ENCODE measurements around the gene USP22. TPM values are rescaled to one million over a fixed set of nuclear protein-coding genes. Genes with fewer than 3 reads are reported as not detected.
A peak's percentile ranks its signal among the peaks of the same experiment; 100 is the strongest.
"Not testable (repeated sequence)": the region's sequence is repeated elsewhere in the genome, so short reads cannot be mapped to it uniquely, and the experiment has no call there.

The USP22 gene
- total RNA-seq, result 100 to 1,000 TPM in 3 of 4 donors, 10 to 100 TPM in 1; 74.7 to 113 (median 106) TPM

DNA sequence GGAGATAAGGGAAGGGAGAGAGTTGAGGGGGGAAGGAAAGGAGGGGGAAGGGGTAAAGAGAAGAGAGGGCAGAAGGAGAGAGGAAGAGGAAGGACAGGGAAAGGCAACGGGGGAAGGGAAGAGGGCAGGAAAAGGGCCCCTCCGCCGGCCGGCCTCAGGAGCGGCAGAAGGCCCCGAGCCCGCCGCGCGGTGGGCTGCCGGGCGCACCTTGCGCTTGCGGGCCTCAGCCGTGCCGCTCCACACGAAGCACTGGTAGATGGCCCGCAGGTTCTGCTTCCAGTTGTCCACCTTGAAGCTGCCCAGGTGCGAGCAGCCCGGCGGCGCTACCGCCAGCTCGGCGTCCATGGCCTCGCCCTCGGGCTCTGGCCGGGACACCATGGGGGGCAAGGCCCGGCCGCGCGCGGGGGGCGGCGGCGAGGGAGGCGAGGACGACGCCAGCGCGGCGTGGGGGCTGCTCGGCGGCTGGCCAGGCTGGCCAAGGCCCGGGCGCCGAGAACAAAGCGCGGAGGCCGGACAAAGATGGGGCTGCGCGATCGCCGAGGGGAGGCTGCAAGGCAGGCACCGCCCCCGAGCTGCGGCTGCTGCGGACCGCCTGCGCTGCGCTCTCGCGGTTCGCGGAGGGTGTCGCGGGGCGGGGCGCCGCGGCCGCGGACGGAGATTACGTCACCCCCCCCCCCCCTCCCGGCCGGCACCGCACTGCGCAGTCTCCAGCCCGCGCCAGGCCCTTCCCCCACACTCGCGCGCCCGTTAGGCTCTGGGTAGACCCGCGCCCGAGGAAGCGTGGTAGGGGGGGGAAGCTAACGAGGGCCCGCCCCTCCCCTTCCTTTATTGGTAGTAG lies at the start of gene USP22:
TSS of gene USP22 (minus strand) at position 554 of the 838 bp plus-strand sequence. CDS start at position 378, 176 bp downstream.
- peak within 1 kb of the TSS; percentile 98 for H3K4me3 ChIP-seq (ENCODE audit: low read depth, poor library complexity, severe bottlenecking)
- intact Hi-C loops (cut with DNase I; ENCODE audit: low total_unique reads), result no loop called here
- 0% methylated on average over 33 to 60 of the region's 91 CpGs for WGBS, 2 donors
- TF ChIP-seq POLR2A (IDR thresholded peaks at IDR 0.05), result peak in 1 of 2 donors; percentile 78
- TF ChIP-seq, protein P1, sequence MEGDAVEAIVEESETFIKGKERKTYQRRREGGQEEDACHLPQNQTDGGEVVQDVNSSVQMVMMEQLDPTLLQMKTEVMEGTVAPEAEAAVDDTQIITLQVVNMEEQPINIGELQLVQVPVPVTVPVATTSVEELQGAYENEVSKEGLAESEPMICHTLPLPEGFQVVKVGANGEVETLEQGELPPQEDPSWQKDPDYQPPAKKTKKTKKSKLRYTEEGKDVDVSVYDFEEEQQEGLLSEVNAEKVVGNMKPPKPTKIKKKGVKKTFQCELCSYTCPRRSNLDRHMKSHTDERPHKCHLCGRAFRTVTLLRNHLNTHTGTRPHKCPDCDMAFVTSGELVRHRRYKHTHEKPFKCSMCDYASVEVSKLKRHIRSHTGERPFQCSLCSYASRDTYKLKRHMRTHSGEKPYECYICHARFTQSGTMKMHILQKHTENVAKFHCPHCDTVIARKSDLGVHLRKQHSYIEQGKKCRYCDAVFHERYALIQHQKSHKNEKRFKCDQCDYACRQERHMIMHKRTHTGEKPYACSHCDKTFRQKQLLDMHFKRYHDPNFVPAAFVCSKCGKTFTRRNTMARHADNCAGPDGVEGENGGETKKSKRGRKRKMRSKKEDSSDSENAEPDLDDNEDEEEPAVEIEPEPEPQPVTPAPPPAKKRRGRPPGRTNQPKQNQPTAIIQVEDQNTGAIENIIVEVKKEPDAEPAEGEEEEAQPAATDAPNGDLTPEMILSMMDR (IDR thresholded peaks at IDR 0.05), result no peak
- no peak for DNase-seq (ENCODE audit: low spot score in 2 of 2)

DNA sequence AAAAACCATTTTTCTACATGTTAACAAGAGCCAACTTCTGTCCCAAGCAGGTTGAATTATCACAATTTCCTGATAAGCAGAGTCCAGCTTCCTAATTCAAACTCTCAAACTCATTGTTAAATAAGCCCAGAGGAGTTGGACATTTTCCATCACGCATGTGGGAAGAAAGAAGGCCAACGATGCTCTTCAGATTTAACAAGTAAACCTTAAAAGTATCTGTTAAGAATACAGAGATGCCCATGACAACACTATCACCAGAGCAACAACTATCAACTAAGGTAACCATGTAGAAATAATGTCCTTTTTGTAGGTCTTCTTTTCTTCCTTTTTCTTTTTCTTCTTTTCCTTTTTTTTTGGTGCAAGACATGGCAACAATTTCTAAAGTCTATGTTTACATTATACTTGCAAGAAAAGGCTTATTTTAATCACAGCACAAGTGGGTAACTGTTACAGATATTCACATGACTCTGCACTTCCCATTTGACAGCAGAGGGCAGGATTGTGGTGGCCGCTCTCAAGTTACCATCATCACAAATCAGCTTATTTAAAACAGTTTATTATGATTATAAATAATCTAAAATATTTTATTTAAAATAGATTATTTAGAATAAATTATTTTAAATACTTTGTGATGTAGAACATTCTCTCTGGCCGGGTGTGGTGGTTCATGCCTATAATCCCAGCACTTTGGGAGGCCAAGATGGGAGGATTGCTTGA lies 48.2 kb upstream of the USP22 start:
- 72 to 74% methylated on average over 4 of the region's 4 CpGs for WGBS, 2 donors
- intact Hi-C loops (cut with DNase I; ENCODE audit: low total_unique reads), result no loop called here
- H3K4me3 ChIP-seq (ENCODE audit: low read depth, poor library complexity, severe bottlenecking), result no peak overlapping the region
- TF ChIP-seq POLR2A (IDR thresholded peaks at IDR 0.05), result no peak
- DNase-seq (ENCODE audit: low spot score in 2 of 2), result no peak

DNA sequence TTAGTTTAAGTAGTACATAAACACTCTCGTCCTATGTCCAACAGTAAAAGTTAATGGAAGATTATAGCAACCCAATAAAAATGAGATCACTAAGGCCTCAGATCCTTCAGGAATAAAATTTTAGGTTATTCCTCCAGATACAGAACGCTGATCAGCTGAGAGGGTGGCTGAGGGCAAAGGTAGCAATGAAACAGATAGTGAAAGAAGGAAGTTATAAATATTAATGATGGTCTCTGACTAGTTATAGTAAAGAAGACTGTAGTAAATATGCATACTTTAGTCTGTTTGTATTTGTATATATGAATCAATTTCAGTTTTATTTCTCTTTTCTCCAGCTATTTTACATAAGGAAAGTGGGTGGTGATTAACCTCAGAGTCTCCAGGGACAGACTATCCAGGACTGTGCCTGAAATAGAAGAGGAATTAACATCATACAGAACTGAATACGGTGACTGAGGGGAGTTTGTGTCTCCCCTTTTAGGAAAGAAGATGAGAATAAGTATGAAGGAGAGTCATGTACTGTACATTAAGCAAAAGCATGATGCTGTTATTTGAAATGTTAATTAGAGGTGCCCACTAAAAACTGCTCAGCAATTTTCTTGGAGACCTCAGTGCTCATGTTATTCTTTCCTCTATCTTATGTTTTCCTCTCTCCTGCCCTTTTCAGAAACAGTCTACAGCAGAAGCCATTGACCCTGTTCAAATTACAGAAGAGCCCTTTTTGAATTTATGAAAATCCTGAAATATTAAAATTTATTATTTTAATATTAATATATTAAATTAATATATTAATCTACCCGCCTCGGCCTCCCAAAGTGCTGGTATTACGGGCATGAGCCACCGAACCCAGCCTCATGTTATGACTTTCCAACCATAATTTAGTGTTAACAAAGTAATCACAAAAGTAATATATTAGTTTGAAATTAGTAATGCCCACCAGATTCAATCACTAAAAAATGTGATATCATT lies 47.4 kb upstream of the USP22 start:
- WGBS, 2 donors, result 83 to 86% methylated on average over 7 of the region's 7 CpGs
- DNase-seq (ENCODE audit: low spot score in 2 of 2), result peak in 1 of 2 donors; percentile 45
- no peak overlapping the region for H3K4me3 ChIP-seq (ENCODE audit: low read depth, poor library complexity, severe bottlenecking)
- TF ChIP-seq, protein P1 (IDR thresholded peaks at IDR 0.05), result no peak
- no peak for TF ChIP-seq POLR2A (IDR thresholded peaks at IDR 0.05)
- intact Hi-C loops (cut with DNase I; ENCODE audit: low total_unique reads), result no loop called here

DNA sequence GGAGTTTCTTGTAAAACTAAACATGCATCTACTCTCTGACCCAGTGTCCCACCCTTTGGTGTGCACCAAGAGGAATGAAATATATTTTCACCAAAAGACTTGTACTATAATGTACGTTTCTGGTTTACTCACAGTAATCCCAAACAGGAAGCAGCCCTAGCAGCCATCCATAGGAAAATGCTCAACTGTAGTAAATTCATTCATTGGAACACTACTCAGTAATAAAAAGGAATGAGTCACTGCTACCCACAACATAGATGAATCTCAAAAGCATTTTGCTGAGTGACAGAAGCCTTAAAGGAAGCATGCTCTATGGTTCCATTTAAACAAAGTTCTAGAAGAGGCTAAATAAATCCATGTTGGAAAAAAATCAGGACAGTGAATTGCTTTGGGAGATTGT lies 46.3 kb upstream of the USP22 start:
- WGBS, 2 donors, result 68 to 75% methylated on average over 1 of the region's 1 CpG
- TF ChIP-seq, protein P1 (IDR thresholded peaks at IDR 0.05), result no peak
- TF ChIP-seq POLR2A (IDR thresholded peaks at IDR 0.05), result no peak
- intact Hi-C loops (cut with DNase I; ENCODE audit: low total_unique reads), result no loop called here
- DNase-seq (ENCODE audit: low spot score in 2 of 2), result no peak
- no peak overlapping the region for H3K4me3 ChIP-seq (ENCODE audit: low read depth, poor library complexity, severe bottlenecking)

DNA sequence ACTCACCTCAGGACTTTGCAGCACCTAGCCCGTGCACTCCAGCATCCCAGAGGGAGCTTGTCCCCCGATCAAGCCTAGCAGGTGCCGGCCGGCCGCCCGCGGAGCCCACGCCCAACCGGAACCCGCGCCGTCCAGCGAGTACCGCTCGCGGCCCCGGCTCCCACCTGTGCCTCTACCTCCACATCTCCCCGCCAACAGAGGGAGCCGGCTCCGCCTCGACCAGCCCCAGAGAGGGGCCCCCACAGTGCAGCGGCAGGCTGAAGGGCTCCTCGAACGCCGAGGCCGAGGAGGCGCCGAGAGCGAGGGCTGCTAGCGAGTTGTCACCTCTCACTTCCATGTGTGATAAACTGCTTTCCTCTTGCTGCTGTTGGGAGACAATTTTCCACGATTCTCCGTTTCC lies 42.9 kb upstream of the USP22 start:
- no peak for DNase-seq (ENCODE audit: low spot score in 2 of 2)

DNA sequence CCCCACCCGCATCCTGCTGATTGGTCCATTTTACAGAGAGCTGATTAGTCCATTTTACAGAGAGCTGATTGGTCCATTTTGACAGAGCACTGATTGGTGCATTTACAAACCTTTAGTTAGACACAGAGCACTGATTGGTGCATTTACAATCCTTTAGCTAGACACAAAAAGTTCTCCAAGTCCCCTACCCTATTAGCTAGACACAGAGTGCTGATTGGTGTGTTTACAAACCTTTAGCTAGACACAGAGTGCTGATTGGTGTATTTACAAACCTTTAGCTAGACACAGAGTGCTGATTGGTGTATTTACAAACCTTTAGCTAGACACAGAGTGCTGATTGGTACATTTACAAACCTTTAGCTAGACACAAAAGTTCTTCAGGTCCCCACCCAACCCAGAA lies 42.5 kb upstream of the USP22 start:
- H3K4me3 ChIP-seq (ENCODE audit: low read depth, poor library complexity, severe bottlenecking); DNase-seq (ENCODE audit: low spot score in 2 of 2); intact Hi-C loops (cut with DNase I; ENCODE audit: low total_unique reads): not testable (repeated sequence)
- 94 to 95% methylated on average over 1 of the region's 1 CpG for WGBS, 2 donors

More for the DNA sequence above, 42.9 kb upstream of the USP22 start:
- intact Hi-C loops (cut with DNase I; ENCODE audit: low total_unique reads), result no loop called here
- WGBS, 2 donors, result 92 to 98% methylated on average over 32 of the region's 32 CpGs
- H3K4me3 ChIP-seq (ENCODE audit: low read depth, poor library complexity, severe bottlenecking), result no peak overlapping the region
- no peak for TF ChIP-seq POLR2A (IDR thresholded peaks at IDR 0.05)
- TF ChIP-seq, protein P1 (IDR thresholded peaks at IDR 0.05), result no peak
